Stimulated activated naive CD4-positive, alpha-beta T cell treated with Interleukin-2 at 50 U/mL for 16 hours (primary cell): Measurements from ENCODE around the gene ELL3.
"Not testable (repeated sequence)": the region's sequence is repeated elsewhere in the genome, so short reads cannot be mapped to it uniquely, and the experiment has no call there.

ENCODE experiments used
- DNase-seq: peaks from one replicate; lab custom pipeline; 2025; lab: John Stamatoyannopoulos, UW

ELL3 gene, protein sequence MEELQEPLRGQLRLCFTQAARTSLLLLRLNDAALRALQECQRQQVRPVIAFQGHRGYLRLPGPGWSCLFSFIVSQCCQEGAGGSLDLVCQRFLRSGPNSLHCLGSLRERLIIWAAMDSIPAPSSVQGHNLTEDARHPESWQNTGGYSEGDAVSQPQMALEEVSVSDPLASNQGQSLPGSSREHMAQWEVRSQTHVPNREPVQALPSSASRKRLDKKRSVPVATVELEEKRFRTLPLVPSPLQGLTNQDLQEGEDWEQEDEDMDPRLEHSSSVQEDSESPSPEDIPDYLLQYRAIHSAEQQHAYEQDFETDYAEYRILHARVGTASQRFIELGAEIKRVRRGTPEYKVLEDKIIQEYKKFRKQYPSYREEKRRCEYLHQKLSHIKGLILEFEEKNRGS

DNA sequence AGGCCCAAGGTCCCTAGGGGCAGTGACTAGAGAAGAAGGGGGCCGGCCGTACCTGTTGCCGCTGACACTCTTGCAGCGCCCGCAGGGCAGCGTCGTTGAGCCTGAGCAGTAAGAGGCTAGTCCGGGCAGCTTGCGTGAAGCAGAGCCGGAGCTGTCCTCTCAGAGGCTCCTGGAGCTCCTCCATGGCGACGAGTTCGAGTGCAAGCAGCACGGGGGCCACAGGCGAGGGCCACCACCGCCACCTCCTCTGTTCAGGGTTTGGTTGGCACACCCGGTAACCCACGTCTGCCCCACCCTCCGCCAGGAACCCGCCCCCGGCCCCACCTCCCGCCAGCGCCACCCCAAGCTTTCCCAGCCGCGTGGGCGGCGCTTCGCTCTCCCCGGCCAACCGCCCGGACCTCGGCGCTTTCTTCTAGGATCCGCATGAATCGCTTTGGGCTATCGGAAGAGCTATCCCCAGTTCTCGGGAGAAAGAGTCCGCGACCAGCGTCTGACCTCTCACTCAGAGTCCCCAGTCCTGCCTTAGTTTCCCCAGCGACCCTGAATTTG, at the start of gene ELL3:
Gene ELL3 (minus strand): TSS at position 249 of the 549 bp plus-strand sequence. CDS start 65 bp downstream, at position 184.
- peak; percentile 78 for DNase-seq

DNA sequence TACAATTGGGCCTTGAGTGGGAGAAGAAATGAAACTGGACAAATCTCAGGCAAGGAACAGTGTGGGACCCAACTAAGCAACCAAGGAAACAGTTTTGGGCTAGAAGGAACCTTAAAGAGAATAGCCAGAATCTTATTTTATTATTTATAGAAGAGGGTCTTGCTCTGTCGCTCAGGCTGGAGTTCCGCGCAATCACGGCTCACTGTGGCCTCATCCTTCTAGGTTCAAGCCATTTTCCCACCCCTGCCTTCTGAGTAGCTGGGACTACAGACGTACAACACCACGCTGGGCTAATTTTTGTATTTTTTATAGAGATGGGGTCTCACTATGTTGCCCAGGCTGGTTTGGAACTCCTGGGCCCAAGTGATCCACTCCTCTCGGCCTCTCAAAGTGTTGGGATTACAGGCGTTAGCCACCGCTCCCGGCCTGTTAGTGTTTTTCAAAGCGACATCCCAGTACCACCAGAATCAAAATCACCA, 49.3 kb upstream of the ELL3 start:
- DNase-seq: no peak

DNA sequence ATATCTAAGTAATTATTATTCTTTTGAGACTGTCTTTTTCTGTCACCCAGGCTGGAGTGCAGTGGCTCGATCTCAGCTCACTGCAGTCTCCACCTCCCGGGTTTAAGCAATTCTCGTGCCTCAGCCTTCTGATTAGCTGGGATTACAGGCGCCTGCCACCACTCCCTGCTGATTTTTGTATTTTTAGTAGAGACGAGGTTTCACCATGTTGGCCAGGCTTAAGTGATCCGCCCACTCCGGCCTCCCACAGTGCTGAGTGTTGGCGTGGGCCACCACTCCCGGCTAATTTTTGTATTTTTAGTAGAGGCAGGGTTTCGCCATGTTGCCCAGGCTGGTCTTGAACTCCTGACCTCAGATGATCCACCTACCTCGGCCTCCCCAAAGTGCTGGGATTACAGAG, 48.5 kb upstream of the ELL3 start:
- DNase-seq: not testable (repeated sequence)

DNA sequence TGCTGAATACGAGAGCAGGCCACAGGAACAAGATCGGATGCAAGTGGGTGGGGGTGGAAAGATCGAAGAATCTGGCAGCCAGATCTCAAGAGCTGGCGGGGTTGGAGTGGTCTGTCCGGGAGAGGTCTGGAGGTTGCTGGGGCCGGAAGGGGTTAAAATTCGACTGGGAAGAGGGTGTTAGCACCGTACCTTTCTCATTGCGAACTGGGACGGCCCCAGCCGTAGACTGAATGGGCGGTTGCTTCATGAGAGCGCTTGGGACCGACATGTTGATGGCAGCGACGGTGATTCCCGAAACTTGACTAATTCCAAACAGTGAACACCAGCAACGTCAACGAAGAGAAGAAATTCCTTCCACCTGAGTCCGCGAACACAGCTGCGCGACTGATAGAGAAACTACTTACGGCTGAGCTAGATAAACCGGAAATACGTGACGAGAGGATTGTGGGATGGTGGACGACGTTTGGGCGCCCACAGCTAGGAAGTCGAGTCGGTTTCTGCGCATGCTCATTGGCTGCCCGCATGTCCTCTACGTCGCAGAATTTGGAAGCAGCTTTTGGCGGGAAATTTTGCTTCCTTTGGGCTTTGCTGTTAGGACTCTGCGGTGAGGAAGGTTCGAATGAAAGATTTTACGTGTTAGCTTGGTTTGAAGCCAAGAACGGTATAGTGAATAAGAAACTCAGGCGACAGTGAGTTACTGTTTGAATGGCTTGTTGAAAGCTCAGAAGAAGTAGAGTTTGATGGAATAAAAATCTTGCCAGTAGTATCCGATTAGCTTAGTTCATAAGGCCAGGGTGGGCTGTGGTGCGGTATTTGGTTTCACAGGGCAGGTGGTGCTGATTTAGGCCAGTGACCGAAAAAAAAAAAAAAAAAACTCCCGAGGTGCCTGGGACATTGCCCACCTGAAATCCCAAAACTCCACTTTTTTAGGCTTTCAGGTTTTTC, 47.8 kb upstream of the ELL3 start, which contains the start of gene MFAP1:
Gene MFAP1 (minus strand): TSS at position 389 of the 945 bp plus-strand sequence. CDS start 121 bp downstream, at position 268.
- DNase-seq: peak; percentile 91

DNA sequence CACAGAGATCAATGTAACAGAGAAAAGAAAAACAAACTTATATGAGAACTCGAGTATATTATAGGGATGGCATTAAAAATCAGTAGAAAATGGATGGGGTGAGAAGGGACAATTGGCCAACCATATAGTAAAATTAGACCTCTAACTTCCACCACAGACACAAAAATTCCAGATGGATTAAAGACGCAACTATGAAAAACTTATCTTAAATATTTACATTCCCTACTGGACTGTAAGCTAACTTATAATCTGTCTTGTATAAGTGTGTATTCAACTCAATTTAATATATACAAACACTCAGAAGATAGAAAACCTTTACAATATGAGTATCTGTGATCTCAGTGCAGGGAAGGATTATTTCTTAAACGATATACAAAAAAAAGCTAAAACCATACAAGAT, 44.7 kb upstream of the ELL3 start:
- no peak for DNase-seq

DNA sequence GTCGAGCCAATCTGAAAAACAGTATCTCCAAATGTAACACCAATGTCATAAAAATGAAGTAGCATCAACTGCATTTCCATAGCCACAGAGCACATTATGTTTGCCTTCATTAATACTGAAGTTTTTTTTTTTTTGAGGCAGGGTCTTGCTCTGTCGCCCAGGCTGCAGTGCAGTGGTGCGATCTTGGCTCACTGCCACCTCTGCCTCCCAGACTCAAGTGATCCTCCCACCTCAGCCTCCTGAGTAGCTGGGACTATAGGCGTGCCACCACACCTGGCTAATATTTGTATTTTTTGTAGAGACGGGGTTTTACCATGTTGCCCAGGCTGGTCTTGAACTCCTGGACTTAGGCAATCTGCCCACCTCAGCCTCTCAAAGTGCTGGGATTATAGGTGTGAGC, 38.3 kb upstream of the ELL3 start:
- DNase-seq: not testable (repeated sequence)

DNA sequence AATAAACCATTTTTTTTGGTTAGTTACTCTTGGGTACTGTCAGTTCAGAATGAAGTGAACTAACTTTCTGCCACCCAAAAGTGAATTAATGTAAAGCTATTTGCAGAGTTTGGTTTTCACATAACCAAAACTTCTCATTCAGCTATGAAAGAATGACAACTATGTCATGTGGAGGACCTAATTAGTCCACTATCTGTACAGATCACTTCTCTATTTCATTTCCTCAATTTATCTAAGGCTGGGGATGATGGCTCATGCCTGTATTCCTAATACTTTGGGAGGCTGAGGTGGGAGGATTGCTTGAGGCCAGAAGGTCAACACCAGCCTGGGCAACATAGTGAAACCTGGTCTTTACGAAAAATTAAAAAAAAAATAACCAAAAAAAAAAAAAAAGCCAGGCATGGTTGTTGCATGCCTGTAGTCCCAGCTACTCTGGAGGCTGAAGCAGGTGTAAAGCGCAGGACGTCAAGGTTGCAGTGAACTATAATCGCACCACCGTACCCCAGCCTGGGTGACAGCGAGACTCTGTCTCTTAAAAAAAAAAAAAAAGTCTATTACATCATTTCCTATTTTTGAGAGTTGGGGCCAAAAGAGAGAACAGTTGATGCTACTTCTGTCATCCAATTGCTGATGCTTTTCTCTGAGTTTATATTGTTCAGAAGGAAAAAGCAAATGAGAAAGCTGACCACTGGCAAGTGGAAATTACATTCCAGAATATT, 32.4 kb upstream of the ELL3 start:
- DNase-seq: no peak

DNA sequence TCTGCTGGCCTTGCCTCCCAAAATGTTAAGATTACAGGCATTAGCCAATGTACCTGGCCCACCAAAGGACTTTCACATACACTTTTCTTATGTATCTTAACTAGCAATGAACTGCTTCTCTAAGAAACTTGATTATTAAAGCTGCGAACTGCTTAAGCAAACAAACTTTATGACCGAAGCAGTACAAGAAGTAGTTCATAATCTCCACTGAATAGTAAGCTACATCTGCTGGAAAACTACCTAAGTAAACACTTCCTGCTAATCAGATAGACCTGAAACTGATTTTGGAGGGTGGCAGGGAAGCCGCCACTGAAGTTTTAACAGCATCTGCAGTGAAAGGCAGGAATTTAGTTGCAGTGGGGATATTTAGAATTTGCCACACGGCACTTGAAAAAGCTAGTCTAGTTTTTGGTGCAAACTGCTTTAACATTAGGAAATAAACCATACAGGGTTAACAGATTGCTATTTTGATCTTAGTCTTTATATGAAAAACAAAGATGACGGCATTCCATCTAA, 31.7 kb upstream of the ELL3 start:
- DNase-seq: no peak

DNA sequence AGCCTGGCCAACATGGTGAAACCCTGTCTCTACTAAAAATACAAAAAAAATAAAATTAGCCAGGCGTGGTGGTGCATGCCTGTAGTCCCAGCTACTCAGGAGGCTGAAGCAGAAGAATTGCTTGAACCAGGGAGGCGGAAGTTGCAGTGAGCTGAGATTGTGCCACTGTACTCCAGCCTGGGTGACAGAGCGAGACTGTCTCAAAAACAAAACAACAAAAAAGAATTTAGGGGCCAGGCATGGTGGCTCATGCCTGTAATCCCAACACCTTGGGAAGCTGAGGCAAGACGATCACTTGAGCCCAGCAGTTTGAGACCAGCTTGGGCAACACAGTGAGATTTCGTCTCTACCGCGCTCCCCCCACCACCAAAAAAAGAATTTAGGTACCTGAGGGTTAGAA, 25.9 kb upstream of the ELL3 start:
- not testable (repeated sequence) for DNase-seq

DNA sequence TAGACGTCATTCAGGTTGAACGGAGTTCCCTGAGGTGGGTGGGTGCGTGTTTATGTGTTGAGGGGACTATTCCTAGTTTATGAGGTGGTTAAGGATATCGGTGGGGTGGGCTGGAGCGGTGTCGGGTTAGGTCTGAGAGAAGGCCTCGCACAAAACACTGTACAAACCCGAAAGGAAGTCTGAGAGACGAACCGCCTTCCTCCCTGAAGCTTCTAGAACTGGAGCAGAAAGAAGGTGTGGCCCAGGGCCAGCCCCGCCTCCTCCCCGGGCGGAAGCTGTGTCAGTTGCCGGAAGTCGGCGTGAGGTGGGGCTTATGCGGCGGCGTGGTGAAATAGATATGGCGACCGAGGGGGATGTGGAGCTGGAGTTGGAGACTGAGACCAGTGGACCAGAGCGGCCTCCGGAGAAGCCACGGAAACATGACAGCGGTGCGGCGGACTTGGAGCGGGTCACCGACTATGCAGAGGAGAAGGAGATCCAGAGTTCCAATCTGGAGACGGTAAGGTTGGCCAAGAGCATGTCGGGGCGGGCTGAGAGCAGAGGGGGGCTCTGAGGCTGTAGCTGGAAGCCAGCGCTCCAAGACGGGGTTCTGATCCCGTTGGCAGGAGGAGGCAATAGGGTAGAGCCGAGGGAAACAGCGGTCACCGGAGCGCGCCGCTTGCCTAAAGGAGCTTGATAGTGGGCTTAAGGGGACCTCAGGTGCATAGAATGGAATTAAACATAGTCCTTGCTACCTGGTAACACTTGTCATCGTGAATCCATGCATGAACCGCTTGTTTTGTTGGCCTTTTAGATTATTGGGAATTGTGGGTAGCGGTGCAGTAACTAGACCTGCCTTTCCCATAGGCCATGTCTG, 23.7 kb upstream of the ELL3 start, which contains the start of gene HYPK:
Gene HYPK (plus strand): TSS at position 314 of the 856 bp plus-strand sequence. CDS start 24 bp downstream, at position 338.
- peak; percentile 91 for DNase-seq

DNA sequence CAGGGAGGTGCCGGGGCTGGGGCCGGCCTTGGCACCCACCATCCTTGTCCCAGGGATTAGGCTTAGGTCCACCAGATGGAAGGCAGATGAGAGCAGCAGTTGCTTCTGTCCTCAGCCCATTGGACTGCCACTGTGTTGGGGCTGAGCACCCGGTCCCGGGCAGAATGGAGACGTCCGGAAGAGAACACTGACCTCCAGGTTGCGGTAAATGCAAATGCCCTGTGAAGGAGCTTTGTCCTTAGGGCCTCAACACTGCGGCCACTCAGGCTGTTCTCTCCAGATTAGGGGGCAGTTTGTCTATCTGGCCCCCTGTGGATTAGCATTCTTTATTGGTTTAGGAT, 23.1 kb upstream of the ELL3 start, which contains the start of gene SERINC4:
Gene SERINC4 (minus strand): TSS at position 276 of the 341 bp plus-strand sequence. CDS start 234 bp downstream, at position 42.
- no peak for DNase-seq

DNA sequence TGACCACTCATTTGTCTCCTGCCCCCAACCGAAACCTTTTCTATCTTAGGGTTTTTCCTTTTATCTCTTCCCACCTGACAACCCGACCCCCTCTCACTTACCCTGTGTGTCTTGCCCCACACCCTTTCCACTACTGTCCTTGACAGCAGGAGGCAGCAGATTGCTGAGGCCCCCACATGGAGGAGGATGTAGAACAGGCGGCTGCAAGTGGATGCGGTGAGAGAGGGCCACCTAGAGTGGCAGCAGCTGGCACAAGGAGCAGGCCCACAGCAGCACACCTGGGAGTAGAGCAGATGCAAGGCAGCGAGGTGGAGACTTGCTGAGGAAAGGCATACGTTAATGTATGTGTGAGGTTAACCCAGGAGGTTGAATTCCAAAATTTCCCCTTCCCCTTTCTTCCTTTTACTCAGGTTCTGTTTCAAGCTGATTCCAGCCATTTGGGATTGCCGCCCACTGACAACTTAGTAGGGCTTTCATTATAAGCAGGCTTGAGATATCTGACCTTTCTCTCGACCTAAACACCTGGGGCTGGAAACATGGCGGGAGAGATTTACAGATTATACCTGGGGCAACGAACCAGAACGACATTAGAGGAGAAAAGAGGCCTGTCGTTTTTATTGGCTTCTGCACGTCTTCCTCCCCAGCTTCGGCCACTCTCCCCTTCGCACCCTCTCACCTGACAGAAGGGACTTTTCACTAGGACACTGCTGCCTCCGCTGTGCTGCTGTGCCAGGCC, 22.6 kb upstream of the ELL3 start:
- DNase-seq: no peak

DNA sequence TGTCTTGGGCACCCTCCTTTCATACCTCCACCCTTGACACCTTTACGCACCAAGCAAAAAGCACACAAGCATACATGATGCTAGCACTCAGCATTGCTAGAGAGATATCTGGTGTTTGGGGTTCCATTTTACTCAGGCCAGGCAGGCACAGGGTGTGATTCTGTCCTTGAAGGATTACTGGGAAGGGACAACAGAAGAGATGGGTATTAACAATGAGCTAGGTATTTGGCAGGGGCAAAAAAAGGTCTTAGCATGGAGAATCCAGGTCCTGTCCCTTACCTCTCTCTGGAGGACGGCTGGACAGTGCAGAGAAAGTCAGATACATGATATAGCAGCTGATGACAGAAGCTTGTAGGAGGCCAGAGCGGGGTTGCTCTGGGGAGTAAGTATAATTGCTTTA, 19.8 kb upstream of the ELL3 start:
- DNase-seq: no peak

DNA sequence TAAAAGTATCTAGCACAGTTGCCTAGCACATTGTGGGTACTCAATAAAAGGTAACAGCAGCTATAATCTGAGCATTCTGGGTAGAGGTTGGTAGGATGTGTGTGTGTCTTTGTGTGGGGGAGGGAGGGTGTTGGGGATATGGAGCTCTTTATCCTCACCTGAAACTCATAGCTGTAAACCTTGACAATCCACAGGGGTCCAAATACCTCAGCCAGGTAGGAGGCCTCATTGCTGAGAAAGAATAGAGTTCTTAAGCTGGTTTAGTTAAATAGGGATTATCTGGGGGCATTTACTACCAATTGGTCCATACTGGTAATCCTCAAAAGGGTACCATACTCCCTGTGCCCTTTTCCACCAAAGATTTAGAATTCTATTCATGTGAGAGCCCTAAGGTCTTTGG, 19.2 kb upstream of the ELL3 start:
- no peak for DNase-seq

DNA sequence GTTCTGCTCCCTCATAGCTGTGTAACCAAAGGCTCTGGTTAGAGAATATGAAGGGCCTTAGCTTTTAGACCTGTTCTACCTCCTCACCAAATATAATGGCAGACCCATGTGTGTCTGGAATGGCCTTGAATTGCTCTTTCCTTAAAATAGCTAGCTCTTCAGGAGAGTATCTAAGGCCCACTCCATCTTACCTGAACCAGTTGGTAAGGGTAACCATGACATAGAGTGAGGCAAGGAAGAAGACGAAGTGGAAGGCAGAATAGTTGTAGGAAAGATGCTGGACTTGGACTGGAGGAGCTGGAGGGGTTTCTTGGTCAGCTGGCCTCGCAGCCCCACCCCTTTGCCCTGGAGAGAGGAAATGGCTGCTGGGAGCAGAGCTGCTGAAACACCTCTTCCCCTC, 18.4 kb upstream of the ELL3 start:
- DNase-seq: no peak

DNA sequence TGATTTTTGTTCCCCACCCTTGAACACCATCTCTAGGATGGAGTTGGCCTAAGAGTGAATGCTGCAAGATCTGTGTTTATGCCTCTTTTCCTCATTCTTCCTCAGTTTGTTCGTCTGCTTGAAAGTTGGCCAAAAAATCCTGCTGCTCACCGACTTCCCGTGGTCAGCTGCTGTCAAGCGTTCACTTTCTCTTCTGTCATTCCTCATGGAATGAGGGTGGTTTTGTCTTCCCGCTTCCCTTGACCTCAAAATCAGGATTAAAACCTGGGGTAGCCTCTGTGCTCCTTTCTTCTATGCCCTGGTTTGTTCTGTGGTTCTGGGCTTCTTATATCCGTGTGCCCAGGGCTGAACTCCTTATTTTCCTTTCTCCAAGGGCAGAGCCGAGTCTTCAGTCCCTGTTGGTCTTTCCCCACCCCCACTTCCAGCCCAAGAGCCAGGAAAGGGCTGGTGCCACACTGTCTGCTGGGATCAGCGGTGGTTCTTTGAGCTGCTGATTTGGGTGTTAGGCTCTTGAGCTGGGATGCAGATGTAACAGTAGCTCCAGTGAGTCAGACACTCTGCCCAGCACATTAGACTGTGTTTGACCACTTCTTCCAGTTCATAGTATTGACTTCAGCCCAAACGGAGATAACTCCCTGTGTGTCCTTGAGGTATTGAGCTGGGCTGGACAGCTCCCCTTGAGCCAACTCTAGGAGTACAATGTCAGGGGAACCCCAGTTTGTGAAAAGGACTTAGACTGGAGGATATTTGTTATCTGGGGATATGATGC, 17.7 kb upstream of the ELL3 start:
- no peak for DNase-seq

DNA sequence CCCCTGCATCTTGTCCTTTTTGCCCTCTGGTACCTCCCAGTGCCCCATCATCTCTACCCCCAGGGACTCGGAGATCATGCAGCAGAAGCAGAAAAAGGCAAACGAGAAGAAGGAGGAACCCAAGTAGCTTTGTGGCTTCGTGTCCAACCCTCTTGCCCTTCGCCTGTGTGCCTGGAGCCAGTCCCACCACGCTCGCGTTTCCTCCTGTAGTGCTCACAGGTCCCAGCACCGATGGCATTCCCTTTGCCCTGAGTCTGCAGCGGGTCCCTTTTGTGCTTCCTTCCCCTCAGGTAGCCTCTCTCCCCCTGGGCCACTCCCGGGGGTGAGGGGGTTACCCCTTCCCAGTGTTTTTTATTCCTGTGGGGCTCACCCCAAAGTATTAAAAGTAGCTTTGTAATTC, 16.9 kb upstream of the ELL3 start:
- no peak for DNase-seq

DNA sequence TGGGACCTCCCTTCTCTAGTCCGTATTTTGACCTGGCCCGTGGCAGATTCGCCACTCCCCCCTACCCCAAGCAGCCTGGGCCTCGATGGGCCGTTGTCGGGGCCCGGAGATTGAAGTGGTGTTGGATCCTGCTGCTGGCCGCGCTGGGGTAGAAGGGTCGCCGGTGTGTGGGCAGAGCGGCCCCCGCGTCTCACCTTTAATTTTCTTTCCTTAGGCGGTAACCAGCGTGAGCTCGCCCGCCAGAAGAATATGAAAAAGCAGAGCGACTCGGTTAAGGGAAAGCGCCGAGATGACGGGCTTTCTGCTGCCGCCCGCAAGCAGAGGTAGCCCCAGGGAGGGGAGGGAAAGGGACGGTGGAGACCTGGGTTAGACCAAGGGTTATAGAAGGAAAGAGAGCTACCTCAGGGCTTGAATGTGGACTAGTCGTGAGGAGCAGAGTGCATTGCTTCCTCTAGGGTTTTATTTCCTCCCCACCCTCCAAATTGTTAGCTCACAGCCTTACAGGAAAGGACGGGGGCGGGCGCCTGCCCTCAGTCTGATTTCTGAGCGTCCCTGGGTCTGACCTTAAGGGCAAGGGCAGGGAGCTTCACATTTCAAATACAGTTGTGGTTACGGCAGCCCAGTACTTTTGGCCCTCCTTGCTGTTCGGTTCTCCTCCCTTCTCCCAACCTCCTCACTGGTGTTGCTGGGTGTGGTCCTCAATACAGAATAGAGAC, 16.2 kb upstream of the ELL3 start:
- peak; percentile 15 for DNase-seq
